ENCODE measurements around the gene ULK3. TPM values are rescaled to one million over a fixed set of nuclear protein-coding genes. Genes with fewer than 3 reads are reported as not detected.

The ULK3 gene
- total and polyA plus RNA-seq, 10 donors, result 33.2 to 74.6 (median 60.3) TPM

DNA sequence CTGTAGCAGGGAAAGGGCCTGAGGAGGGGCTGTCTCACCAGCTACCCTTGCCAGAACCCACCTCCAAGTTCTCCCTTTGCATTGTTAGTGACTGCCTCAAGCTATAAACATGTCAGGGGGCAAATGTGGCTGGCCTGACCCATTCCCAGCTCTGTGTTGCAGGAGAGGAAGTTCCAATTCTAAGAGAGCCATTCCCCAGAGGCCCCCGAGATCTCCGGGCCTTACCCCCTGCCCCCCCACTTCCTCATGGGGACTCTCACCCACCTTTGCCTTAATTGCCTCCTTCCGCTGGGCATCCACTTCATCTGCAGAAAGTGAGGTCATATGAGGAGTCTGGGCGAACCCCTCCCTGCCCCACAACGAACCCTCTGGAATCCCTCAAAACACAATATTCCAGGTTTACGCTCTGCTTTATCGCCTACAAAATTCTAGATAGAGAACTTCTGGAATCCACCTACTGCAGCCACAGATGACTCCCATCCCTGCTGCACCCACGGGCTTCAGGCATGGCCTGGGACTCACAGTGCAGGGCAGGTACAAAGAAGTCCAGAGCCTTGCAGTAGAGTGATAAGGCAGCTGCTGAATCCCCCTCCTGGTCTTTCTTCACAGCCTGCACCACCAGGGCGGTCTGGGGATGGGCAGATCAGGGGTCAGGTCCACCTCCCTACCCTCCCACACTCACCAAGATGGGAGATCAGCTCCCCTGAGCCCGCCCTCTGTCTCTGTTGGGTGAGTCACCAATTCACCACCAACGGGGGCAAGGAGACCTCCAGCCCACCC lies 4.0 kb downstream of the ULK3 start:
- H3K27me3 ChIP-seq (replicated peaks in 1 of 7), result no peaks in the 10 kb centered on the region
- TF ChIP-seq POLR2AphosphoS5 (IDR thresholded peaks at IDR 0.05) (no peak), CTCF (IDR thresholded peaks at IDR 0.05 in 8 of 11, conservative IDR thresholded peaks at IDR 0.05 in 3 of 11) (no peak), POLR2A (IDR thresholded peaks at IDR 0.05) (no peak)
- no peak for DNase-seq
- H3K36me3 ChIP-seq, result peaks cover 0 to 68% (median 27%) of the 10 kb centered on the region in 6 donors
- intact Hi-C loops (cut with DNase I; ENCODE audit: low total_unique reads), result no loop called here
- H3K27ac ChIP-seq, result no peak overlapping the region
- H3K4me3 ChIP-seq, result no peak overlapping the region
- H3K4me1 ChIP-seq, result peaks cover 16 to 41% (median 26%) of the 10 kb centered on the region in 6 donors
- WGBS, 5 donors, result 82 to 91% (median 86%) methylated on average over 7 to 11 of the region's 11 CpGs
- no peaks in the 10 kb centered on the region for H3K9me3 ChIP-seq

DNA sequence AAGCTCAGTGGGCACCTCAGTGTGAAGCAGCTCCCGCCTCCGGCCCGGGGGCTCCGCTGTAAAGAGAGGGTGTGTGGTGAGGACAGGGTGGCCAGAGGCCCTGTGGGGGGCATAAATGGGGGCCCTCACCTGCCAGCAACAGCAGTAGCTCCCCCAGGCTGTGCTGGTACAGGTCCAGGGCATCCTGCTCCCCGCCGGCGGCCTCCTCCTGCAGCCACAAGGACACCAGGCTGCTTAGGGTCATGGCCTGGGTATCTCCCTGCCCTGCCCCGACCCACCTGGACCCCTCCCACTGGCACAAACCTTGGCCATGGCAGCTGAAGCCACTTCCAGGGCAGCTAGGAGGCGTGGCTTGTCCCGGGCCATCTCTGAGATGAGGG lies 4.8 kb downstream of the ULK3 start:
- no peaks in the 10 kb centered on the region for H3K9me3 ChIP-seq

GRCh38 chr15:74837482-74838136 lies 5.3 kb downstream of the ULK3 start:
- intact Hi-C loops (cut with DNase I; ENCODE audit: low total_unique reads), result no loop called here
- no peak for TF ChIP-seq POLR2AphosphoS5 (IDR thresholded peaks at IDR 0.05)
- no peak for TF ChIP-seq CTCF (IDR thresholded peaks at IDR 0.05 in 8 of 11, conservative IDR thresholded peaks at IDR 0.05 in 3 of 11)
- no peak for TF ChIP-seq POLR2A (IDR thresholded peaks at IDR 0.05)
- Histone ChIP-seq H3K4me3 (no peak overlapping the region), H3K4me1 (peaks cover 9 to 41% (median 18%) of the 10 kb centered on the region in 6 donors), H3K9me3 (no peaks in the 10 kb centered on the region), H3K36me3 (peaks cover 0 to 68% (median 27%) of the 10 kb centered on the region in 6 donors), H3K27ac (no peak overlapping the region), H3K27me3 (replicated peaks in 1 of 7) (no peaks in the 10 kb centered on the region)
- WGBS, 5 donors, result 80 to 90% (median 83%) methylated on average over 15 of the region's 15 CpGs
- no peak for DNase-seq

More for the DNA sequence above, 4.8 kb downstream of the ULK3 start:
- DNase-seq, result no peak
- Histone ChIP-seq H3K4me3 (no peak overlapping the region), H3K4me1 (peaks cover 9 to 39% (median 19%) of the 10 kb centered on the region in 6 donors), H3K36me3 (peaks cover 0 to 68% (median 27%) of the 10 kb centered on the region in 6 donors), H3K27me3 (replicated peaks in 1 of 7) (no peaks in the 10 kb centered on the region), H3K27ac (no peak overlapping the region)
- intact Hi-C loops (cut with DNase I; ENCODE audit: low total_unique reads), result no loop called here
- 87 to 94% (median 88%) methylated on average over 6 to 10 of the region's 10 CpGs for WGBS, 5 donors
- no peak for TF ChIP-seq POLR2A (IDR thresholded peaks at IDR 0.05)
- TF ChIP-seq CTCF (IDR thresholded peaks at IDR 0.05 in 8 of 11, conservative IDR thresholded peaks at IDR 0.05 in 3 of 11), result no peak
- peak in 1 of 3 donors; percentile 40 for TF ChIP-seq POLR2AphosphoS5 (IDR thresholded peaks at IDR 0.05)

DNA sequence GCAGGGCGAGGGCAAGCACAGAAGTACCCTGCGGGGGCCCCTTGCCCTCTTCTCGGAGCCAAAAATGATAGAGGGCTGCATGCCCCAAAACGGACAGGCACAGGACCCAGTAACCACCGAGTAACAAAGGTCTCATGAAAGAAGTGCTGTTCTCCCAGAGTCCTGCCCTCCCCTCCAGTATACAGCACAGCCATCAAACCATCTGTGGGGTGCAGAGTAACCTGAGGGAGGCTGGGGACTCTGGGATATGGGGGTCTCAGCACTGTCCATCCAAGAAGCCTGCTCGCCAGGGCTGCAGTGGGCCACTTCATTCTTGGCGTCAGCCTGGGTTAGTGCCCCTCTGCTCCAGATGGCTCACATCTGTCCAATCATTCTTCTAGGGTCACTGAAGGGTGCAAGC lies 6.1 kb downstream of the ULK3 start:
- H3K4me1 ChIP-seq, result peaks cover 2 to 34% (median 11%) of the 10 kb centered on the region in 6 donors
- no peak for TF ChIP-seq CTCF (IDR thresholded peaks at IDR 0.05 in 8 of 11, conservative IDR thresholded peaks at IDR 0.05 in 3 of 11)
- no peak for TF ChIP-seq POLR2A (IDR thresholded peaks at IDR 0.05)
- TF ChIP-seq POLR2AphosphoS5 (IDR thresholded peaks at IDR 0.05), result no peak
- no peaks in the 10 kb centered on the region for H3K9me3 ChIP-seq
- no peak overlapping the region for H3K27ac ChIP-seq
- no peaks in the 10 kb centered on the region for H3K27me3 ChIP-seq (replicated peaks in 1 of 7)
- intact Hi-C loops (cut with DNase I; ENCODE audit: low total_unique reads), result no loop called here
- H3K36me3 ChIP-seq, result peaks cover 0 to 66% (median 27%) of the 10 kb centered on the region in 6 donors
- H3K4me3 ChIP-seq, result no peak overlapping the region
- no peak for DNase-seq
- 88 to 95% (median 92%) methylated on average over 6 to 7 of the region's 7 CpGs for WGBS, 5 donors

Measured in spleen (tissue), 11 donors.